NT2/D1 (cell line): ENCODE results near the gene TICRR.

Experiments used
- YY1 ChIP-seq: IDR thresholded peaks from 2 replicates; pipeline ENCODE4 v1.6.1; 2011; ENCODE audit not compliant: insufficient read length, insufficient read depth
- ZNF274 ChIP-seq: IDR thresholded peaks from 2 replicates; pipeline ENCODE4 v1.6.1; 2011; ENCODE audit warnings: mild to moderate bottlenecking, low read depth, low read length

- TF ChIP-seq YY1 (no peak), ZNF274 (no peak)
Measured at GRCh38 chr15:89553632-89554031, 21.6 kb upstream of the TICRR start.
